A673 (cell line): Measurements from ENCODE around the gene ASCL2.

Source experiments
- EZH2 ChIP-seq: fragments of 200-600 bp; sonication (generic); IDR thresholded peaks from 2 replicates; pipeline ENCODE4 v1.6.1; 2017; ENCODE audit warnings: borderline replicate concordance, low read depth, mild to moderate bottlenecking, mixed read lengths, antibody characterized with exemption, low read length; ENCODE audit not compliant: poor library complexity, severe bottlenecking
- TF ChIP-seq, protein P1 (sequence below): fragments of 300-800, 200-600 bp; sonication (generic); conservative IDR thresholded peaks from 2 replicates; pipeline ENCODE4 v1.5.1; 2017; ENCODE audit warnings: low read depth, mild to moderate bottlenecking, antibody characterized with exemption, low read length, moderate library complexity, mixed read lengths

DNA sequence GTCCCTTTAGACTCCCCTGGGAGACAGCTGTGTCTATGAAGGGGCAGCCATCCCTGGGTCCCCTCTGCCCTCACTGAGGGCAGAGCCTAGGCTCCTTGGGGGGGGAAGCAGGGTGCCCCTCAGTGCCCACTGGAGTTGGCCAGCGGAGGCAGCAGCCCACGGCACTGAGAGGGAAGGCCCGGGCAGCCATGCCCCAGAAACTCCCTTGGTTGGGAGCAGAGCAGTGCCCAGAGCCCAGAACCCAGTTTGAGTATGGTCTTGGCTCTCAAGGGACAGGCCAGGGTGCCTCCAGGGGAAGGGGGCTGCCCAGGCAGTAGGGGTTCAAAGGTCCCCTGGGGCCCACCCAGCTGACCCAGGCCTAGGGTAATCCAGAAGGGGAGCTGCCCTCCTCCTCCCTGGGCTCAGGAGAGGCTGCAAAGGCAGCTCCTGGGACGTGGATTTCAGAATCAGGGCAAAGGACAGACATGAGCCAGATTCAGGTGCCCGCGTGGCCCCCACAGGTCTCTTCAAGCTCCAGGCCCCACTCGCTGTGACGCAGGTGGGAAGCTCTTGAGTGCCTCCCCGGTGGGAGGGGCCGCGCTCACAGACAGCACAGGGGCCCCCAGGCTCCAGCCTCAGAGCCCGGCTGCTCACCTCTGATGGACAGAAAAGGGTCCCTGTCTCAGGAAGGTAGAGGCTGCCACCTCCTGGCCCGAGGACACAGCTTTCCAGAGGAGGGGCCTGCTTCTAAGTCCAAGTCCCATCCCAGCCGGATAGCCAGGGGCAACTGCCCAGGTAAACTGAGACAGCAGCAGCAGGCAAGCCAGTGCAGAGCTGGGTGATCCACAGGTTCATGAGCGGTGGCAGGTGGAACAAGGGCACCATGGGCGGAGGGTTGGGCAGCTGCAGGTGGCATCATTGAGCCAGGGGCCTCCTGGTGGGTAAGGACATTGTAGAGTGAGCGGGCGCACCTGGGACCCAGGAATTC lies 28.7 kb upstream of the ASCL2 start:
- TF ChIP-seq, protein P1, sequence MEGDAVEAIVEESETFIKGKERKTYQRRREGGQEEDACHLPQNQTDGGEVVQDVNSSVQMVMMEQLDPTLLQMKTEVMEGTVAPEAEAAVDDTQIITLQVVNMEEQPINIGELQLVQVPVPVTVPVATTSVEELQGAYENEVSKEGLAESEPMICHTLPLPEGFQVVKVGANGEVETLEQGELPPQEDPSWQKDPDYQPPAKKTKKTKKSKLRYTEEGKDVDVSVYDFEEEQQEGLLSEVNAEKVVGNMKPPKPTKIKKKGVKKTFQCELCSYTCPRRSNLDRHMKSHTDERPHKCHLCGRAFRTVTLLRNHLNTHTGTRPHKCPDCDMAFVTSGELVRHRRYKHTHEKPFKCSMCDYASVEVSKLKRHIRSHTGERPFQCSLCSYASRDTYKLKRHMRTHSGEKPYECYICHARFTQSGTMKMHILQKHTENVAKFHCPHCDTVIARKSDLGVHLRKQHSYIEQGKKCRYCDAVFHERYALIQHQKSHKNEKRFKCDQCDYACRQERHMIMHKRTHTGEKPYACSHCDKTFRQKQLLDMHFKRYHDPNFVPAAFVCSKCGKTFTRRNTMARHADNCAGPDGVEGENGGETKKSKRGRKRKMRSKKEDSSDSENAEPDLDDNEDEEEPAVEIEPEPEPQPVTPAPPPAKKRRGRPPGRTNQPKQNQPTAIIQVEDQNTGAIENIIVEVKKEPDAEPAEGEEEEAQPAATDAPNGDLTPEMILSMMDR = peak; percentile 23; the same call in 1 of the 2 replicates
- no peak for TF ChIP-seq EZH2
